ENCODE results near the gene DPYD.

GRCh38 chr1:97893844-97894243, 27.0 kb downstream of the DPYD start:
- TF ChIP-seq CTCF (IDR thresholded peaks at IDR 0.05) (no peak), TEAD4 (IDR thresholded peaks at IDR 0.05; ENCODE audit: borderline replicate concordance, insufficient read depth) (no peak), TAF1 (IDR thresholded peaks at IDR 0.05; ENCODE audit: borderline replicate concordance, low read depth, low read length) (no peak), CHD2 (IDR thresholded peaks at IDR 0.05; ENCODE audit: low read length, partially characterized antibody) (no peak), REST (IDR thresholded peaks at IDR 0.05; ENCODE audit: low read depth, low read length) (no peak), MXI1 (IDR thresholded peaks at IDR 0.05; ENCODE audit: low read depth, low read length) (no peak), RAD21 (IDR thresholded peaks at IDR 0.05; ENCODE audit: low read length) (no peak), RFX5 (IDR thresholded peaks at IDR 0.05; ENCODE audit: low read length) (no peak), EZH2phosphoT487 (IDR thresholded peaks at IDR 0.05; ENCODE audit: borderline replicate concordance, low read depth) (no peak), FOSL2 (IDR thresholded peaks at IDR 0.05; ENCODE audit: borderline replicate concordance, low read depth) (peak; percentile 46; the same call in 1 of the 2 replicates), MAX (IDR thresholded peaks at IDR 0.05; ENCODE audit: low read depth) (no peak), YY1 (IDR thresholded peaks at IDR 0.05; ENCODE audit: low read depth) (no peak), GATA2 (CRISPR knock-in tag; IDR thresholded peaks at IDR 0.05) (no peak), RXRA (IDR thresholded peaks at IDR 0.05; ENCODE audit: borderline replicate concordance, low read depth) (no peak)
